ENCODE data around the gene NIP7.

Gene NIP7

GRCh38 chr16:69302301-69302700, 37.3 kb upstream of the NIP7 start:
- DNase-seq (ENCODE audit: low read depth): no peak
- no peak for TF ChIP-seq CTCF (IDR thresholded peaks at IDR 0.05; ENCODE audit: control insufficient read depth, extremely low read depth, insufficient read depth)
- no peak overlapping the region for H3K4me3 ChIP-seq (ENCODE audit: low read depth, low read length)

GRCh38 chr16:69306031-69306430, 33.5 kb upstream of the NIP7 start:
- no peak overlapping the region for H3K4me3 ChIP-seq (ENCODE audit: low read depth, low read length)
- no peak for DNase-seq (ENCODE audit: low read depth)
- TF ChIP-seq CTCF (IDR thresholded peaks at IDR 0.05; ENCODE audit: control insufficient read depth, extremely low read depth, insufficient read depth): no peak

GRCh38 chr16:69307091-69307490, 32.5 kb upstream of the NIP7 start:
- no peak overlapping the region for H3K4me3 ChIP-seq (ENCODE audit: low read depth, low read length)
- no peak for TF ChIP-seq CTCF (IDR thresholded peaks at IDR 0.05; ENCODE audit: control insufficient read depth, extremely low read depth, insufficient read depth)
- no peak for DNase-seq (ENCODE audit: low read depth)

GRCh38 chr16:69307856-69308255, 31.7 kb upstream of the NIP7 start:
- DNase-seq (ENCODE audit: low read depth): no peak
- no peak overlapping the region for H3K4me3 ChIP-seq (ENCODE audit: low read depth, low read length)
- no peak for TF ChIP-seq CTCF (IDR thresholded peaks at IDR 0.05; ENCODE audit: control insufficient read depth, extremely low read depth, insufficient read depth)

GRCh38 chr16:69309316-69309715, 30.3 kb upstream of the NIP7 start:
- TF ChIP-seq CTCF (IDR thresholded peaks at IDR 0.05; ENCODE audit: control insufficient read depth, extremely low read depth, insufficient read depth): no peak
- no peak for DNase-seq (ENCODE audit: low read depth)
- no peak overlapping the region for H3K4me3 ChIP-seq (ENCODE audit: low read depth, low read length)

GRCh38 chr16:69310653-69311532, 28.7 kb upstream of the NIP7 start, which contains the start of gene VPS4A:
VPS4A (plus strand) TSS chr16:69311350; CDS start chr16:69311512, 162 bp downstream.
- TF ChIP-seq CTCF (IDR thresholded peaks at IDR 0.05; ENCODE audit: control insufficient read depth, extremely low read depth, insufficient read depth): peak; percentile 99
- peak; percentile 80 for DNase-seq (ENCODE audit: low read depth)
- H3K4me3 ChIP-seq (ENCODE audit: low read depth, low read length): peak within 1 kb of the TSS; percentile 89
